Measurements from ENCODE around the gene PPM1B. TPM values are rescaled to one million over a fixed set of nuclear protein-coding genes. Genes with fewer than 3 reads are reported as not detected.

PPM1B gene
- total and polyA plus RNA-seq, 2 of the 13 experiments (the other 11 are each of a cell fraction or from before 2014, with no cell fraction given): 24.4 to 25.0 TPM

DNA sequence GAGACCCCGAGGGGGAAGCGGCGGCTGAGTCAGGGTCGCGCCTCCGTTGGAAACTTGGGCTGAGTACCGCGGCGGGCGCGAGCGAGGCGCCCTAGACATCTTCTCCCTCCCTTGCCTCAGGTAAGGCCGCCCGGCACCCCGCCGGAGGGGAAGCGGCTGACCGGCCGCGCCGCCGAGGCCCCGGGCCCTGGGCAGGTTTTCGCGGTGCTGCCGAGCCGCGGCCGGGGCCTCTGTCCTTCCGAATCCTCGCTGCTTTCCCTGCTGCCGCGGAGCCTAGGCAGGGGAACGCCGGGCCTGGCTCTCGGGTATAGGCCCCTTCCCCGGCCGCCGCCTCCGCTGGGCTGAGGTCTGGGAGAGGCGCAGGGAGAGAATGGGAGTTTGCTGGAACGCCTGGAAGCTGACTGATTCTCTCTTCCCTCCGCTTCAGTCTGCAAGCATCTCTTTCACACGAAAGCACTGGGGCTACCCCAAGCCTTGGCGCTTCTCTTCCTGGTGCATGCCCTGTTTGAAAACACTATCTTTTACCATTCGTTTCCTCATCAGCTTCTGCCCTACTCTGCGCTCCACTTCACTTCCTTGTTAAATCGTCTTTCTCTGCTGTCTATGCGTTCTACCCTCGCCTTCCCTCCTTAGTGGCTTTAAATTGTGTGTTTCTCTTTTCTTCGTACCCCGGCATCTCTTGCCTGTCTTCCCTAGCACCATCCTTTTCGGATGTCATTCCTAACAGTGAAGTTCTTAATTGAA, 652 bp downstream of the PPM1B start:
- FAIRE-seq (no peak), DNase-seq (ENCODE audit: low spot score) (peak; percentile 24), ATAC-seq (peak; percentile 14)
- H3K79me2 ChIP-seq (ENCODE audit: insufficient read depth, low read length): peaks cover 53% of the 10 kb centered on the region
- peaks cover 0 to 4% of the 10 kb centered on the region in 2 experiments; a peak in 1 of 5 replicates for H3K36me3 ChIP-seq (replicated peaks in 1 of 2; ENCODE audit: control insufficient read depth in 1 of 2, insufficient read depth in 2 of 2, low read length in 2 of 2)
- WGBS (ENCODE audit: low lambda C conversion rate): under 1% methylated on average over 17 of the region's 54 CpGs
- H3K4me2 ChIP-seq (ENCODE audit: low read depth, low read length): peak overlapping the region; percentile 81
- H3K4me3 ChIP-seq (replicated peaks in 1 of 3; ENCODE audit: insufficient read depth in 1 of 3, low read depth in 2 of 3, low read length in 3 of 3): peak overlapping the region; percentile 87 to 98 (median 98)
- ChIA-PET CTCF (ENCODE audit: low intra/inter-chr PET ratio, low total read pairs) (no interaction called here), POLR2A (interaction anchor here (0.9 to 1.9 kb wide), 9 partner anchors 9 to 192 kb away, joined by 3 to 21 read pairs (median 6); partner anchors contain the start of genes CAMKMT and PREPL)
- H3K27ac ChIP-seq (ENCODE audit: extremely low read length, insufficient read depth, low read length): peak overlapping the region; percentile 84
- H3K4me1 ChIP-seq (ENCODE audit: insufficient read depth, low read length): peaks cover 33% of the 10 kb centered on the region
- intact Hi-C loops (cut with micrococcal nuclease; ENCODE audit: unreplicated experiment): loop anchor here (5.0 to 10.0 kb wide), 3 partner anchors 63 to 125 kb away; no protein-coding TSS in a partner anchor
- no peaks in the 10 kb centered on the region; a peak in 1 of 5 replicates for H3K27me3 ChIP-seq (ENCODE audit: control insufficient read depth in 1 of 2, insufficient read depth in 2 of 2, low read length in 2 of 2)
- H3K9ac ChIP-seq (ENCODE audit: insufficient read depth, low read depth, low read length): peak overlapping the region; percentile 92
- in situ Hi-C loops (cut with HindIII; ENCODE audit: extremely low pct_ligation_motif_present, low pct_unique_long_range_greater_than_20kb): no loop called here
- H2AFZ ChIP-seq (ENCODE audit: low read length): no peak overlapping the region
- BruUV-seq (replicated peaks): no TSS peak
- peaks cover 23% of the 10 kb centered on the region for H4K20me1 ChIP-seq (ENCODE audit: insufficient read depth, low read length)
- no peaks in the 10 kb centered on the region for H3K9me3 ChIP-seq (ENCODE audit: low read length)
- TF ChIP-seq ZFP36 (IDR thresholded peaks at IDR 0.05; ENCODE audit: borderline replicate concordance, low read depth, low read length, partially characterized antibody): no peak
- TF ChIP-seq, protein P1, sequence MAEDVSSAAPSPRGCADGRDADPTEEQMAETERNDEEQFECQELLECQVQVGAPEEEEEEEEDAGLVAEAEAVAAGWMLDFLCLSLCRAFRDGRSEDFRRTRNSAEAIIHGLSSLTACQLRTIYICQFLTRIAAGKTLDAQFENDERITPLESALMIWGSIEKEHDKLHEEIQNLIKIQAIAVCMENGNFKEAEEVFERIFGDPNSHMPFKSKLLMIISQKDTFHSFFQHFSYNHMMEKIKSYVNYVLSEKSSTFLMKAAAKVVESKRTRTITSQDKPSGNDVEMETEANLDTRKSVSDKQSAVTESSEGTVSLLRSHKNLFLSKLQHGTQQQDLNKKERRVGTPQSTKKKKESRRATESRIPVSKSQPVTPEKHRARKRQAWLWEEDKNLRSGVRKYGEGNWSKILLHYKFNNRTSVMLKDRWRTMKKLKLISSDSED (CRISPR knock-in tag; IDR thresholded peaks at IDR 0.05): no peak
- no peak for TF ChIP-seq ZC3H13 (CRISPR knock-in tag; IDR thresholded peaks at IDR 0.05)
- TF ChIP-seq RCOR2 (CRISPR knock-in tag; IDR thresholded peaks at IDR 0.05): no peak
- TF ChIP-seq GABPB1 (CRISPR knock-in tag; IDR thresholded peaks at IDR 0.05): peak; percentile 61; the same call in 1 of the 2 replicates
- TF ChIP-seq SMYD3 (CRISPR knock-in tag; IDR thresholded peaks at IDR 0.05): no peak
- no peak for TF ChIP-seq IRX3 (CRISPR knock-in tag; IDR thresholded peaks at IDR 0.05; ENCODE audit: borderline replicate concordance, low read depth)
- TF ChIP-seq, protein P2, sequence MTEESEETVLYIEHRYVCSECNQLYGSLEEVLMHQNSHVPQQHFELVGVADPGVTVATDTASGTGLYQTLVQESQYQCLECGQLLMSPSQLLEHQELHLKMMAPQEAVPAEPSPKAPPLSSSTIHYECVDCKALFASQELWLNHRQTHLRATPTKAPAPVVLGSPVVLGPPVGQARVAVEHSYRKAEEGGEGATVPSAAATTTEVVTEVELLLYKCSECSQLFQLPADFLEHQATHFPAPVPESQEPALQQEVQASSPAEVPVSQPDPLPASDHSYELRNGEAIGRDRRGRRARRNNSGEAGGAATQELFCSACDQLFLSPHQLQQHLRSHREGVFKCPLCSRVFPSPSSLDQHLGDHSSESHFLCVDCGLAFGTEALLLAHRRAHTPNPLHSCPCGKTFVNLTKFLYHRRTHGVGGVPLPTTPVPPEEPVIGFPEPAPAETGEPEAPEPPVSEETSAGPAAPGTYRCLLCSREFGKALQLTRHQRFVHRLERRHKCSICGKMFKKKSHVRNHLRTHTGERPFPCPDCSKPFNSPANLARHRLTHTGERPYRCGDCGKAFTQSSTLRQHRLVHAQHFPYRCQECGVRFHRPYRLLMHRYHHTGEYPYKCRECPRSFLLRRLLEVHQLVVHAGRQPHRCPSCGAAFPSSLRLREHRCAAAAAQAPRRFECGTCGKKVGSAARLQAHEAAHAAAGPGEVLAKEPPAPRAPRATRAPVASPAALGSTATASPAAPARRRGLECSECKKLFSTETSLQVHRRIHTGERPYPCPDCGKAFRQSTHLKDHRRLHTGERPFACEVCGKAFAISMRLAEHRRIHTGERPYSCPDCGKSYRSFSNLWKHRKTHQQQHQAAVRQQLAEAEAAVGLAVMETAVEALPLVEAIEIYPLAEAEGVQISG (CRISPR knock-in tag; IDR thresholded peaks at IDR 0.05): peak; percentile 52
- TF ChIP-seq, protein P3, sequence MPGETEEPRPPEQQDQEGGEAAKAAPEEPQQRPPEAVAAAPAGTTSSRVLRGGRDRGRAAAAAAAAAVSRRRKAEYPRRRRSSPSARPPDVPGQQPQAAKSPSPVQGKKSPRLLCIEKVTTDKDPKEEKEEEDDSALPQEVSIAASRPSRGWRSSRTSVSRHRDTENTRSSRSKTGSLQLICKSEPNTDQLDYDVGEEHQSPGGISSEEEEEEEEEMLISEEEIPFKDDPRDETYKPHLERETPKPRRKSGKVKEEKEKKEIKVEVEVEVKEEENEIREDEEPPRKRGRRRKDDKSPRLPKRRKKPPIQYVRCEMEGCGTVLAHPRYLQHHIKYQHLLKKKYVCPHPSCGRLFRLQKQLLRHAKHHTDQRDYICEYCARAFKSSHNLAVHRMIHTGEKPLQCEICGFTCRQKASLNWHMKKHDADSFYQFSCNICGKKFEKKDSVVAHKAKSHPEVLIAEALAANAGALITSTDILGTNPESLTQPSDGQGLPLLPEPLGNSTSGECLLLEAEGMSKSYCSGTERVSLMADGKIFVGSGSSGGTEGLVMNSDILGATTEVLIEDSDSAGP (CRISPR knock-in tag; IDR thresholded peaks at IDR 0.05; ENCODE audit: borderline replicate concordance): peak; percentile 83; the same call in 1 of the 2 replicates
- TF ChIP-seq ZFYVE20 (CRISPR knock-in tag; IDR thresholded peaks at IDR 0.05; ENCODE audit: borderline replicate concordance, low read depth): 0 out of 2 replicates have a peak, but pooled peaks have one; percentile 43
- TF ChIP-seq ZFY (CRISPR knock-in tag; IDR thresholded peaks at IDR 0.05): peak; percentile 88
- TF ChIP-seq ZNF343 (CRISPR knock-in tag; IDR thresholded peaks at IDR 0.05): no peak
- no peak for TF ChIP-seq ZNF10 (CRISPR knock-in tag; IDR thresholded peaks at IDR 0.05; ENCODE audit: borderline replicate concordance, low read depth)
- 0 out of 2 replicates have a peak, but pooled peaks have one; percentile 36 for TF ChIP-seq HOXA5 (CRISPR knock-in tag; IDR thresholded peaks at IDR 0.05)
- no peak for TF ChIP-seq HOXA9 (CRISPR knock-in tag; IDR thresholded peaks at IDR 0.05; ENCODE audit: borderline replicate concordance)
- peak; percentile 79 for TF ChIP-seq ZNF563 (CRISPR knock-in tag; IDR thresholded peaks at IDR 0.05)
- no peak for TF ChIP-seq ZNF17 (CRISPR knock-in tag; IDR thresholded peaks at IDR 0.05)
- peak; percentile 75 for TF ChIP-seq ZKSCAN1 (IDR thresholded peaks at IDR 0.05; ENCODE audit: low read length)
- TF ChIP-seq ZC3H4 (CRISPR knock-in tag; IDR thresholded peaks at IDR 0.05; ENCODE audit: borderline replicate concordance): no peak
